WTC11 (cell line): ENCODE results near the gene DTNB. TPM values are rescaled to one million over a fixed set of nuclear protein-coding genes. Genes with fewer than 3 reads are reported as not detected.

ENCODE experiments used
- ATAC-seq: fragments of 200-7000 bp; cut with Tn5 transposase; 2 replicates; pipeline ENCODE4 v1.10.0; 2021; ENCODE audit warnings: mild to moderate bottlenecking, moderate library complexity
- CTCF ChIA-PET: fragments of 300-600 bp; sonication (Branson Sonifier 250); formaldehyde crosslinking; loops from one replicate; lab custom pipeline; 2021; ENCODE audit warnings: antibody characterized with exemption; lab: Charles Lee
- POLR2A ChIA-PET: fragments of 350-600 bp; sonication (Branson Sonifier 250); formaldehyde crosslinking; loops from one replicate; lab custom pipeline; 2021; ENCODE audit warnings: antibody characterized with exemption; lab: Charles Lee
- DNase-seq: peaks from one replicate; pipeline ENCODE4 v3.0.0; 2021; ENCODE audit warnings: low spot score
- H3K27ac Mint-ChIP-seq: 2 replicates; pipeline ENCODE4 v1.8.0; 2021; ENCODE audit warnings: mixed read lengths
- H3K27me3 Mint-ChIP-seq: 2 replicates; pipeline ENCODE4 v1.8.0; 2021; ENCODE audit warnings: low read depth, mild to moderate bottlenecking, moderate library complexity, mixed read lengths
- H3K36me3 Mint-ChIP-seq: 2 replicates; pipeline ENCODE4 v1.8.0; 2021; ENCODE audit warnings: mixed read lengths
- H3K4me1 Mint-ChIP-seq: 2 replicates; pipeline ENCODE4 v1.8.0; 2022; ENCODE audit warnings: mixed read lengths
- H3K4me3 Mint-ChIP-seq: 2 replicates; pipeline ENCODE4 v1.8.0; 2021; ENCODE audit warnings: mild to moderate bottlenecking, moderate library complexity, mixed read lengths
- H3K9me3 Mint-ChIP-seq: 2 replicates; pipeline ENCODE4 v1.8.0; 2021; ENCODE audit warnings: mixed read lengths
- CBFB ChIP-seq: sonication (generic); formaldehyde crosslinking; IDR thresholded peaks from 2 replicates; pipeline ENCODE4 v1.8.1; 2022; ENCODE audit warnings: mild to moderate bottlenecking, low read depth, missing genetic modification reagents
- CREB1 ChIP-seq: sonication (generic); formaldehyde crosslinking; IDR thresholded peaks from 2 replicates; pipeline ENCODE4 v1.8.0; 2023; ENCODE audit warnings: mild to moderate bottlenecking, missing genetic modification reagents
- GTF2I ChIP-seq: fragments of 250-450 bp; sonication (Bioruptor Pico); conservative IDR thresholded peaks from 2 replicates; pipeline ENCODE4 v1.4.0; 2021; ENCODE audit warnings: mild to moderate bottlenecking
- JUN ChIP-seq: sonication (generic); formaldehyde crosslinking; IDR thresholded peaks from 2 replicates; pipeline ENCODE4 v1.8.0; 2023; ENCODE audit warnings: mild to moderate bottlenecking, missing genetic modification reagents
- NFATC4 ChIP-seq: fragments of 250-450 bp; sonication (Bioruptor Pico); IDR thresholded peaks from 2 replicates; pipeline ENCODE4 v1.9.0; 2021; ENCODE audit warnings: mild to moderate bottlenecking
- NR2C2 ChIP-seq: sonication (generic); formaldehyde crosslinking; IDR thresholded peaks from 2 replicates; pipeline ENCODE4 v1.8.0; 2022; ENCODE audit warnings: mild to moderate bottlenecking, missing genetic modification reagents
- OVOL2 ChIP-seq: fragments of 250-450 bp; sonication (Bioruptor Pico); IDR thresholded peaks from 2 replicates; pipeline ENCODE4 v1.9.0; 2021; ENCODE audit warnings: mild to moderate bottlenecking, borderline replicate concordance
- PRRX2 ChIP-seq: fragments of 250-450 bp; sonication (Bioruptor Pico); IDR thresholded peaks from 2 replicates; pipeline ENCODE4 v1.8.0; 2021; ENCODE audit warnings: mild to moderate bottlenecking
- SMAD4 ChIP-seq: sonication (generic); formaldehyde crosslinking; IDR thresholded peaks from 2 replicates; pipeline ENCODE4 v1.8.0; 2022; ENCODE audit warnings: mild to moderate bottlenecking, missing genetic modification reagents
- TEAD1 ChIP-seq: sonication (generic); formaldehyde crosslinking; IDR thresholded peaks from 2 replicates; pipeline ENCODE4 v1.8.0; 2022; ENCODE audit warnings: mild to moderate bottlenecking, missing genetic modification reagents
- ZNF121 ChIP-seq: sonication (generic); formaldehyde crosslinking; IDR thresholded peaks from 2 replicates; pipeline ENCODE4 v1.8.0; 2023; ENCODE audit warnings: missing genetic modification reagents
- ZNF263 ChIP-seq: sonication (generic); formaldehyde crosslinking; IDR thresholded peaks from 2 replicates; pipeline ENCODE4 v1.8.1; 2022; ENCODE audit warnings: low read depth, mild to moderate bottlenecking, moderate library complexity, missing genetic modification reagents
- total RNA-seq: library from RNA; stranded (reverse); gene quantifications from 3 replicates; pipeline ENCODE4 v1.2.3, GENCODE V29; 2021
- TF ChIP-seq, protein P1 (sequence below): sonication (generic); formaldehyde crosslinking; conservative IDR thresholded peaks from 2 replicates; pipeline ENCODE4 v1.8.1; 2023; ENCODE audit warnings: mild to moderate bottlenecking, low read depth, missing genetic modification reagents, moderate library complexity
- TF ChIP-seq, protein P2 (sequence below): sonication (generic); formaldehyde crosslinking; IDR thresholded peaks from 2 replicates; pipeline ENCODE4 v1.8.1; 2023; ENCODE audit warnings: mild to moderate bottlenecking, missing genetic modification reagents, borderline replicate concordance
- TF ChIP-seq, protein P3 (sequence below): sonication (generic); formaldehyde crosslinking; IDR thresholded peaks from 2 replicates; pipeline ENCODE4 v1.8.1; 2023; ENCODE audit warnings: mild to moderate bottlenecking, moderate library complexity, missing genetic modification reagents
- TF ChIP-seq, protein P4 (sequence below): fragments of 250-450 bp; sonication (Bioruptor Pico); IDR thresholded peaks from 2 replicates; pipeline ENCODE4 v1.8.0; 2021; ENCODE audit warnings: mild to moderate bottlenecking

DTNB gene
- total RNA-seq, 1 experiment from 2014 or later = 39.9 TPM

DNA sequence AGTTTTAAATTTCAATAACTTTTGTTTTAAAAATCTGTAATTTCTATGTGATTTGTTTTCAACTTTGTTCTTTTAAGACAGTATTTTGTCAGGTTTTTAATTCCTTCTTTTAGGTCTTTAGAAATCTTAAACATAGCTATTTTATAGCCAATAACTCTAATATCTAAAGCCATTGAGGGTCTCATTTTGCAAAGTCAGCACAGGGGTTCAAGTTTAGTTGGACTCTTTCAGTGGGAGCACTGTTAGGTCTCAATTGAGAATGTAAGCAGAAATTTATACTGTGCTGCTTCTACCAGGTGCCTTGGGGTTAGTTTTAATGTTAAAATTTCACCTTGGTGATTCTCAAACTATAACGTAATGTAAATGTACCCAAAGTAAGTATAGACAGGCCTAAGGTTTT lies 226.4 kb downstream of the DTNB start:
- POLR2A ChIA-PET = interaction anchor here (1.1 kb wide), 1 partner anchor 124 kb away, joined by 8 read pairs; no protein-coding TSS in a partner anchor
- no peaks in the 10 kb centered on the region for H3K27me3 Mint-ChIP-seq
- no peak for ATAC-seq
- CTCF ChIA-PET = interaction anchor here (2.9 kb wide), 1 partner anchor 85 kb away, joined by 7 read pairs; no protein-coding TSS in a partner anchor
- no peaks in the 10 kb centered on the region for H3K9me3 Mint-ChIP-seq
- H3K27ac Mint-ChIP-seq = no peak overlapping the region
- peaks cover 24% of the 10 kb centered on the region for H3K4me1 Mint-ChIP-seq
- H3K4me3 Mint-ChIP-seq = no peak overlapping the region
- DNase-seq = no peak
- H3K36me3 Mint-ChIP-seq = peaks cover 7% of the 10 kb centered on the region
- TF ChIP-seq JUN (CRISPR knock-in tag) (no peak), OVOL2 (no peak), CBFB (no peak), NR2C2 (no peak), TEAD1 (CRISPR knock-in tag) (no peak), ZNF263 (CRISPR knock-in tag) (no peak), PRRX2 (CRISPR knock-in tag) (no peak), ZNF121 (CRISPR knock-in tag) (no peak), NFATC4 (CRISPR knock-in tag) (no peak)
- TF ChIP-seq, protein P1, sequence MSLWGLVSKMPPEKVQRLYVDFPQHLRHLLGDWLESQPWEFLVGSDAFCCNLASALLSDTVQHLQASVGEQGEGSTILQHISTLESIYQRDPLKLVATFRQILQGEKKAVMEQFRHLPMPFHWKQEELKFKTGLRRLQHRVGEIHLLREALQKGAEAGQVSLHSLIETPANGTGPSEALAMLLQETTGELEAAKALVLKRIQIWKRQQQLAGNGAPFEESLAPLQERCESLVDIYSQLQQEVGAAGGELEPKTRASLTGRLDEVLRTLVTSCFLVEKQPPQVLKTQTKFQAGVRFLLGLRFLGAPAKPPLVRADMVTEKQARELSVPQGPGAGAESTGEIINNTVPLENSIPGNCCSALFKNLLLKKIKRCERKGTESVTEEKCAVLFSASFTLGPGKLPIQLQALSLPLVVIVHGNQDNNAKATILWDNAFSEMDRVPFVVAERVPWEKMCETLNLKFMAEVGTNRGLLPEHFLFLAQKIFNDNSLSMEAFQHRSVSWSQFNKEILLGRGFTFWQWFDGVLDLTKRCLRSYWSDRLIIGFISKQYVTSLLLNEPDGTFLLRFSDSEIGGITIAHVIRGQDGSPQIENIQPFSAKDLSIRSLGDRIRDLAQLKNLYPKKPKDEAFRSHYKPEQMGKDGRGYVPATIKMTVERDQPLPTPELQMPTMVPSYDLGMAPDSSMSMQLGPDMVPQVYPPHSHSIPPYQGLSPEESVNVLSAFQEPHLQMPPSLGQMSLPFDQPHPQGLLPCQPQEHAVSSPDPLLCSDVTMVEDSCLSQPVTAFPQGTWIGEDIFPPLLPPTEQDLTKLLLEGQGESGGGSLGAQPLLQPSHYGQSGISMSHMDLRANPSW = no peak
- TF ChIP-seq, protein P2, sequence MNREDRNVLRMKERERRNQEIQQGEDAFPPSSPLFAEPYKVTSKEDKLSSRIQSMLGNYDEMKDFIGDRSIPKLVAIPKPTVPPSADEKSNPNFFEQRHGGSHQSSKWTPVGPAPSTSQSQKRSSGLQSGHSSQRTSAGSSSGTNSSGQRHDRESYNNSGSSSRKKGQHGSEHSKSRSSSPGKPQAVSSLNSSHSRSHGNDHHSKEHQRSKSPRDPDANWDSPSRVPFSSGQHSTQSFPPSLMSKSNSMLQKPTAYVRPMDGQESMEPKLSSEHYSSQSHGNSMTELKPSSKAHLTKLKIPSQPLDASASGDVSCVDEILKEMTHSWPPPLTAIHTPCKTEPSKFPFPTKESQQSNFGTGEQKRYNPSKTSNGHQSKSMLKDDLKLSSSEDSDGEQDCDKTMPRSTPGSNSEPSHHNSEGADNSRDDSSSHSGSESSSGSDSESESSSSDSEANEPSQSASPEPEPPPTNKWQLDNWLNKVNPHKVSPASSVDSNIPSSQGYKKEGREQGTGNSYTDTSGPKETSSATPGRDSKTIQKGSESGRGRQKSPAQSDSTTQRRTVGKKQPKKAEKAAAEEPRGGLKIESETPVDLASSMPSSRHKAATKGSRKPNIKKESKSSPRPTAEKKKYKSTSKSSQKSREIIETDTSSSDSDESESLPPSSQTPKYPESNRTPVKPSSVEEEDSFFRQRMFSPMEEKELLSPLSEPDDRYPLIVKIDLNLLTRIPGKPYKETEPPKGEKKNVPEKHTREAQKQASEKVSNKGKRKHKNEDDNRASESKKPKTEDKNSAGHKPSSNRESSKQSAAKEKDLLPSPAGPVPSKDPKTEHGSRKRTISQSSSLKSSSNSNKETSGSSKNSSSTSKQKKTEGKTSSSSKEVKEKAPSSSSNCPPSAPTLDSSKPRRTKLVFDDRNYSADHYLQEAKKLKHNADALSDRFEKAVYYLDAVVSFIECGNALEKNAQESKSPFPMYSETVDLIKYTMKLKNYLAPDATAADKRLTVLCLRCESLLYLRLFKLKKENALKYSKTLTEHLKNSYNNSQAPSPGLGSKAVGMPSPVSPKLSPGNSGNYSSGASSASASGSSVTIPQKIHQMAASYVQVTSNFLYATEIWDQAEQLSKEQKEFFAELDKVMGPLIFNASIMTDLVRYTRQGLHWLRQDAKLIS (CRISPR knock-in tag) = no peak
- TF ChIP-seq, protein P3, sequence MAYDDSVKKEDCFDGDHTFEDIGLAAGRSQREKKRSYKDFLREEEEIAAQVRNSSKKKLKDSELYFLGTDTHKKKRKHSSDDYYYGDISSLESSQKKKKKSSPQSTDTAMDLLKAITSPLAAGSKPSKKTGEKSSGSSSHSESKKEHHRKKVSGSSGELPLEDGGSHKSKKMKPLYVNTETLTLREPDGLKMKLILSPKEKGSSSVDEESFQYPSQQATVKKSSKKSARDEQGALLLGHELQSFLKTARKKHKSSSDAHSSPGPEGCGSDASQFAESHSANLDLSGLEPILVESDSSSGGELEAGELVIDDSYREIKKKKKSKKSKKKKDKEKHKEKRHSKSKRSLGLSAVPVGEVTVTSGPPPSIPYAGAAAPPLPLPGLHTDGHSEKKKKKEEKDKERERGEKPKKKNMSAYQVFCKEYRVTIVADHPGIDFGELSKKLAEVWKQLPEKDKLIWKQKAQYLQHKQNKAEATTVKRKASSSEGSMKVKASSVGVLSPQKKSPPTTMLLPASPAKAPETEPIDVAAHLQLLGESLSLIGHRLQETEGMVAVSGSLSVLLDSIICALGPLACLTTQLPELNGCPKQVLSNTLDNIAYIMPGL (CRISPR knock-in tag) = no peak

DNA sequence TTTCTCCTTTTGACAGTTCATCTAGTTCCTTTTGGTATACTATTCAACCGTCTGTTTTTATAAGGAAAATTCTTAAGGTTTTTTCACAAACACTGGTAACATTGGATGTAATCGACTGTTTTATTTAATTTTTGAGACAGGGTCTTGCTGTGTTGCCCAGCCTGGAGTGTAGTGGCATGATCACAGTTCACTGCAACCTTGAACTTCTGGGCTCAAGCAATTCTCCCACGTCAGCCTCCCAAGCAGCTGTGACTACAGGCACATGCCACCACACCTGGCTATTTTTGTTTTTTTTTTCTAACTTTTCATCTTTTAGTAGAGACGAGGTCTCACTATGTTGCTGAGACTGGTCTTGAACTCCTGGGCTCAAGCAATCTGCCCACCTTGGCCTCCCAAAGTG lies 227.3 kb downstream of the DTNB start:
- Mint-ChIP-seq H3K9me3 (no peaks in the 10 kb centered on the region), H3K4me3 (no peak overlapping the region), H3K4me1 (peaks cover 15% of the 10 kb centered on the region), H3K36me3 (peaks cover 7% of the 10 kb centered on the region), H3K27me3 (no peaks in the 10 kb centered on the region), H3K27ac (no peak overlapping the region)
- no peak for ATAC-seq
- no peak for DNase-seq
- ChIA-PET CTCF (interaction anchor here (1.3 to 2.9 kb wide), 2 partner anchors 70 to 84 kb away, joined by 6 to 7 read pairs; no protein-coding TSS in a partner anchor), POLR2A (interaction anchor here (0.7 kb wide), 1 partner anchor 808 kb away, joined by 8 read pairs; no protein-coding TSS in a partner anchor)
- 0 out of 2 replicates have a peak, but pooled peaks have one; percentile 8 for TF ChIP-seq GTF2I (CRISPR knock-in tag)
- TF ChIP-seq SMAD4 = no peak
- TF ChIP-seq ZNF121 (CRISPR knock-in tag) = peak; percentile 93

DNA sequence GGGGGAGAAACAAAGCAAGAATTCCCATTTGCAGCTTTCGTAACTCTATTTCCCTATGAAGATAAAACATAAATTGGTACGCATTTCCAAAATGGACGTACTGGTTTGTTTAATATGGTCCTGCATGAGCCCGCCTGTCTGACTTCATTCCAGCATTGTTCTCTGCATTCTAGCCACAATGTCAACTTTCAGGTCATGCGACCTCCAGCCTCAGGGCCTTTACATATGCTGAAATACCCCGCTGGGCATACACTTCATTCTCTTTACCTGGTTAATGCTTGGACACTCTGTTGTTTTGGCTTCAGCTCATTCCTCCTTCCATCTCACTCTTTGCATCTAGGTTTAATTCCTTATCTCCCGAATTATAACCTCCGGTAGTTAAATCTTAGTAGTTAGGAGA lies 227.9 kb downstream of the DTNB start:
- DNase-seq = no peak
- CTCF ChIA-PET = interaction anchor here (1.3 to 2.9 kb wide), 2 partner anchors 69 to 83 kb away, joined by 6 to 7 read pairs; no protein-coding TSS in a partner anchor

More for the DNA sequence above, 227.9 kb downstream of the DTNB start:
- no peak for TF ChIP-seq CREB1 (CRISPR knock-in tag)
- TF ChIP-seq, protein P4, sequence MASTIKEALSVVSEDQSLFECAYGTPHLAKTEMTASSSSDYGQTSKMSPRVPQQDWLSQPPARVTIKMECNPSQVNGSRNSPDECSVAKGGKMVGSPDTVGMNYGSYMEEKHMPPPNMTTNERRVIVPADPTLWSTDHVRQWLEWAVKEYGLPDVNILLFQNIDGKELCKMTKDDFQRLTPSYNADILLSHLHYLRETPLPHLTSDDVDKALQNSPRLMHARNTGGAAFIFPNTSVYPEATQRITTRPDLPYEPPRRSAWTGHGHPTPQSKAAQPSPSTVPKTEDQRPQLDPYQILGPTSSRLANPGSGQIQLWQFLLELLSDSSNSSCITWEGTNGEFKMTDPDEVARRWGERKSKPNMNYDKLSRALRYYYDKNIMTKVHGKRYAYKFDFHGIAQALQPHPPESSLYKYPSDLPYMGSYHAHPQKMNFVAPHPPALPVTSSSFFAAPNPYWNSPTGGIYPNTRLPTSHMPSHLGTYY = 0 out of 2 replicates have a peak, but pooled peaks have one; percentile 49
- Mint-ChIP-seq H3K36me3 (peaks cover 7% of the 10 kb centered on the region), H3K4me3 (no peak overlapping the region), H3K27ac (peak overlapping the region; percentile 52; the same call in 1 of the 2 replicates), H3K27me3 (no peaks in the 10 kb centered on the region), H3K9me3 (no peaks in the 10 kb centered on the region), H3K4me1 (peaks cover 18% of the 10 kb centered on the region)
- peak; percentile 87 for ATAC-seq
- POLR2A ChIA-PET = no interaction called here
